RWPE1 (cell line): ENCODE data around the gene ERFL.

ENCODE experiments used
- CTCF ChIA-PET: fragments of 350-600 bp; sonication (Branson Sonifier 250); formaldehyde crosslinking; extraction: SDS; loops from one replicate; lab custom pipeline; 2021; lab: Yijun Ruan, JAX
- POLR2A ChIA-PET: fragments of 400-600 bp; formaldehyde crosslinking; extraction: SDS; loops from one replicate; lab custom pipeline; 2020; ENCODE audit warnings: antibody characterized with exemption; ENCODE audit not compliant: low non-redundant PET; lab: Yijun Ruan, JAX
- DNase-seq: peaks from one replicate; pipeline ENCODE4 v3.0.0; 2012; ENCODE audit warnings: low spot score
- H3K27ac ChIP-seq: fragments of 450-650 bp; 2 replicates; pipeline ENCODE4 v1.5.1; 2017
- CTCF ChIP-seq: fragments of 450-650 bp; conservative IDR thresholded peaks from 2 replicates; pipeline ENCODE4 v1.5.1; 2017; ENCODE audit warnings: low read depth, mild to moderate bottlenecking

The ERFL gene

GRCh38 chr19:41913538-41914423, 14.5 kb downstream of the ERFL start:
- ChIA-PET POLR2A (no interaction called here), CTCF (no interaction called here)
- no peak overlapping the region for H3K27ac ChIP-seq
- no peak for TF ChIP-seq CTCF
- DNase-seq, result no peak

GRCh38 chr19:41912899-41913537, 15.2 kb downstream of the ERFL start:
- TF ChIP-seq CTCF, result no peak
- H3K27ac ChIP-seq, result no peak overlapping the region
- POLR2A ChIA-PET, result no interaction called here
- DNase-seq, result no peak
- CTCF ChIA-PET, result no interaction called here

- ChIA-PET CTCF (interaction anchor here (0.5 to 0.7 kb wide), 3 partner anchors 16 to 29 kb away, joined by 3 to 6 read pairs (median 3); partner anchors contain the start of gene ERFL), POLR2A (no interaction called here)
- no peak for TF ChIP-seq CTCF
These were observed 16.1 kb downstream of the ERFL start for GRCh38 chr19:41911889-41912731.

GRCh38 chr19:41910992-41911888, 17.0 kb downstream of the ERFL start:
- POLR2A ChIA-PET, result no interaction called here
- TF ChIP-seq CTCF, result no peak
- no peak overlapping the region for H3K27ac ChIP-seq

More at GRCh38 chr19:41911889-41912731, 16.1 kb downstream of the ERFL start:
- no peak for DNase-seq
- no peak overlapping the region for H3K27ac ChIP-seq

GRCh38 chr19:41910240-41910991, 17.8 kb downstream of the ERFL start:
- ChIA-PET POLR2A (no interaction called here), CTCF (interaction anchor here (0.5 kb wide), 1 partner anchor 112 kb away, joined by 4 read pairs; no protein-coding TSS in a partner anchor)
- H3K27ac ChIP-seq, result no peak overlapping the region
- DNase-seq, result no peak
- no peak for TF ChIP-seq CTCF

More at GRCh38 chr19:41910992-41911888, 17.0 kb downstream of the ERFL start:
- DNase-seq, result no peak
- CTCF ChIA-PET, result interaction anchor here (0.5 to 0.7 kb wide), 4 partner anchors 9 to 522 kb away, joined by 3 to 6 read pairs (median 3); partner anchors contain the start of gene ERFL
